HEK293 (cell line): ENCODE results near the gene NTSR2.
A peak's percentile ranks its signal among the peaks of the same experiment; 100 is the strongest.

Experiments used
- CTCF ChIA-PET: fragments of 350-600 bp; formaldehyde crosslinking; extraction: SDS; loops from one replicate; lab custom pipeline; 2021; ENCODE audit warnings: antibody characterized with exemption; lab: Yijun Ruan, JAX
- POLR2A ChIA-PET: fragments of 300-600 bp; formaldehyde crosslinking; extraction: SDS; loops from one replicate; lab custom pipeline; 2020; ENCODE audit warnings: antibody characterized with exemption, inconsistent platforms; lab: Yijun Ruan, JAX
- H3K27ac ChIP-seq: fragments of 200-500 bp; sonication (Bioruptor generic); 2 replicates; pipeline ENCODE4 v1.5.1; 2014; ENCODE audit warnings: low read depth, low read length, control low read depth, inconsistent platforms; ENCODE audit errors: extremely low read depth
- H3K36me3 ChIP-seq, 2 experiments: fragments of 200-500 bp in 1 of 2; sonication (Bioruptor generic) in 1 of 2; 1 replicate in 1 of 2; 2 replicates in 1 of 2; pipeline ENCODE4 v1.5.1; 2014 to 2017; ENCODE audit warnings: inconsistent platforms in 2 of 2, low read length in 2 of 2; ENCODE audit not compliant: control insufficient read depth in 2 of 2, insufficient read depth in 1 of 2
- H3K4me1 ChIP-seq: fragments of 200-500 bp; sonication (Bioruptor generic); 2 replicates; pipeline ENCODE4 v1.5.1; 2014; ENCODE audit warnings: mild to moderate bottlenecking, low read length, inconsistent platforms; ENCODE audit not compliant: control insufficient read depth, insufficient read depth
- H3K4me3 ChIP-seq: 2 replicates; pipeline ENCODE4 v1.5.1; 2011; ENCODE audit warnings: low read depth, mild to moderate bottlenecking, control low read depth, low read length, moderate library complexity
- H3K9me3 ChIP-seq: fragments of 200-500 bp; sonication (Bioruptor generic); 2 replicates; pipeline ENCODE4 v1.5.1; 2014; ENCODE audit warnings: low read depth, low read length, inconsistent platforms; ENCODE audit not compliant: control insufficient read depth, insufficient read depth
- HIC1 ChIP-seq: fragments of 450-650 bp; formaldehyde crosslinking; IDR thresholded peaks from 2 replicates; pipeline ENCODE4 v1.5.1; 2016; ENCODE audit warnings: missing biosample characterization, missing genetic modification characterization
- SALL2 ChIP-seq: fragments of 450-650 bp; formaldehyde crosslinking; IDR thresholded peaks from 2 replicates; pipeline ENCODE4 v1.5.0; 2017; ENCODE audit warnings: missing biosample characterization, mild to moderate bottlenecking, missing genetic modification characterization, borderline replicate concordance
- SCRT2 ChIP-seq: fragments of 450-650 bp; formaldehyde crosslinking; IDR thresholded peaks from 2 replicates; pipeline ENCODE4 v1.5.1; 2016; ENCODE audit warnings: missing biosample characterization, missing genetic modification characterization
- SP3 ChIP-seq: fragments of 450-650 bp; formaldehyde crosslinking; IDR thresholded peaks from 2 replicates; pipeline ENCODE4 v1.5.1; 2016; ENCODE audit warnings: missing biosample characterization, missing genetic modification characterization
- ZBTB17 ChIP-seq: fragments of 450-650 bp; formaldehyde crosslinking; IDR thresholded peaks from 2 replicates; pipeline ENCODE4 v1.5.1; 2016; ENCODE audit warnings: missing biosample characterization, missing genetic modification characterization
- ZBTB21 ChIP-seq: fragments of 450-650 bp; formaldehyde crosslinking; IDR thresholded peaks from 2 replicates; pipeline ENCODE4 v1.5.1; 2017; ENCODE audit warnings: missing biosample characterization, missing genetic modification characterization
- ZIC2 ChIP-seq: fragments of 450-650 bp; formaldehyde crosslinking; IDR thresholded peaks from 2 replicates; pipeline ENCODE4 v1.5.1; 2016; ENCODE audit warnings: missing biosample characterization, missing genetic modification characterization
- ZNF239 ChIP-seq: fragments of 450-650 bp; formaldehyde crosslinking; IDR thresholded peaks from 2 replicates; pipeline ENCODE4 v1.5.1; 2016; ENCODE audit warnings: missing biosample characterization, missing genetic modification characterization
- ZNF248 ChIP-seq: fragments of 450-650 bp; formaldehyde crosslinking; IDR thresholded peaks from 2 replicates; pipeline ENCODE4 v1.5.1; 2017; ENCODE audit warnings: missing biosample characterization, missing genetic modification characterization
- ZNF350 ChIP-seq: fragments of 450-650 bp; formaldehyde crosslinking; IDR thresholded peaks from 2 replicates; pipeline ENCODE4 v1.5.0; 2017; ENCODE audit warnings: missing biosample characterization, mild to moderate bottlenecking, missing genetic modification characterization
- ZNF629 ChIP-seq: fragments of 450-650 bp; formaldehyde crosslinking; IDR thresholded peaks from 2 replicates; pipeline ENCODE4 v1.5.1; 2017; ENCODE audit warnings: missing biosample characterization, missing genetic modification characterization
- ZNF639 ChIP-seq: fragments of 450-650 bp; formaldehyde crosslinking; IDR thresholded peaks from 2 replicates; pipeline ENCODE4 v1.5.1; 2016; ENCODE audit warnings: missing biosample characterization, missing genetic modification characterization
- TF ChIP-seq, protein P1 (sequence below): sonication (generic); formaldehyde crosslinking; IDR thresholded peaks from 2 replicates; pipeline ENCODE4 v1.8.1; 2022; ENCODE audit warnings: mild to moderate bottlenecking, moderate library complexity, missing genetic modification reagents
- TF ChIP-seq, protein P2 (sequence below): fragments of 450-650 bp; formaldehyde crosslinking; IDR thresholded peaks from 2 replicates; pipeline ENCODE4 v1.5.1; 2016; ENCODE audit warnings: missing biosample characterization, missing genetic modification characterization

NTSR2 gene

DNA sequence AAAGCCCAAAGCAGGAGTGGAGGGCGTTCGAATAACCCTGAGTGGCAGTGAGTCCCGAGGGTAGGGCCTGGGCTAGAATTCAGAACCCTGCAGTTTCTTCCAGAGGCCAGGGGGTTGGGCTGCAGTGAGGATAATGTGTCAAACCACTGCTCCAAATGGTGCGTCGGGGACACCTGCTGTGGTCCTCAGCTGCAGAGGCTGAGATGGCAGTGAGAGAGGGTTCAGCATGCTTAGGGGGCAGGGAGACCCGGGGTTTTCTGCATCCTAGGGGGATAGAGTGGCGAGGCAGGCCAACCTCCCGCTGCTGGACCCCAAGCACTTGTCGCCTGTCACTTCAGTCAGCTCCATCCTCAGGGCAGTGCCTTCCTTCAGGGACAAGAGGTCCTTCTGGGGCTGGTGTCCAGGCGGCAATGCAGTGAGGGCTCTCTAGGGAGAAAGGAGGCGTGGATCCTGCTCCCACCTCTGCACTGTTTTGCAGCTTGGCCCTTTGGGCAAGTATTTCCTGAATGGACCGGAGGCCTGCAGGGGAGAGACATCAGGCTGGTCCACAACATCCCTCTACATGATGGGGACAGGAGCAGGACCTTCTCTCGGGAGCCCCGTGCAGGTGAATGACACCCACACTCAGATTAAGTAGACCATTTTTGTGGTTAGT is 8.4 kb upstream of the NTSR2 start:
- no peaks in the 10 kb centered on the region for H3K36me3 ChIP-seq
- ChIA-PET POLR2A (no interaction called here), CTCF (interaction anchor here (0.5 to 3.1 kb wide), 8 partner anchors 10 to 398 kb away, joined by 3 to 11 read pairs (median 4); no protein-coding TSS in a partner anchor)
- no peak overlapping the region for H3K27ac ChIP-seq
- no peaks in the 10 kb centered on the region for H3K4me1 ChIP-seq
- H3K4me3 ChIP-seq, result no peak overlapping the region
- TF ChIP-seq ZIC2, result peak; percentile 92
- TF ChIP-seq ZNF248 (tag by site-specific recombination), result no peak
- TF ChIP-seq SCRT2 (tag by site-specific recombination), result peak; percentile 64
- no peaks in the 10 kb centered on the region for H3K9me3 ChIP-seq

DNA sequence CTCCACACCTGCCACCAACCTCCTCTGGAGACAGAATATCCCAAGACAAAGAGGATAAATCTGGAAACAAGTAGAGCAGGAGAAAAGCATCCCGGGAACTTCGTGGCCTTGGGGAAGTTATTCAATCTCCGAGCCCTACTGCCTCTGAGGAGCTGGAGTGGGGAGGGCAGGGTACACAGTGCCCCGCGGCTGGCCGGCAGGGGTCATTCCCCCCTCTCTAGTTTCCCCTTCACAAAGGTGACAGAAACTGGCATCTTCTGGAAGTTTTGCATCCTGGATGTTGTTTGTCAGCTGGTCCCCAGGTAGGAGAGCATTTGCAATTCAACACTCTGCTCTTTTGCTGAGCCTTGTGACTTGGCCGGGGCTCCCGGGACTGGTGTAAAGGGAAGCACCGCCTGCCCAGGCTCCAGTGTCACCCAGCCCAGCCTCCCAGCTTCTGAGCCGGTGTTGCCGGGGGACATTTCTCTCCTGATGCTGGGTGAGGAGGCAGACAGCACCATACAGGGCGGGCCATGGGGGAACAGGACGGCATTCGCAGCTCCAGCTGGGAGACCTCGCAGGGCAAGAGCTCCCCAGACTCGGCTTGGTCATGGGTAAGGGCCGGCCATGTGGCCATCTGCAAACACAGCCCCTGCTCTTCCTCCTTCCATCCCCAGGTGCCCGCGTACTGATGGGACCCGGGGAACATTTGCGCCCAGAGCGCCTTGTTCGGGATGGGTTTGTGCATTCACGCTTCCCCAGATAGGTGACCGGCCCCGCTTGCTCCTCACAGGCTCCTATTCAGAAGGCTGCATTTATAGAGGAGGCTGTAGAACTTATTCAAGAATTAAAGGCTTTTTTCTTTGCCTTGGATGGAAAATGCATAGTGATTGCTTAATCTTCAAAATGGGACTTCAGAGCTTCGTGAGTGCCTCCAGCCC is 7.4 kb upstream of the NTSR2 start:
- H3K27ac ChIP-seq, result no peak overlapping the region
- TF ChIP-seq ZNF629 (tag by site-specific recombination), result no peak
- TF ChIP-seq ZBTB17 (tag by site-specific recombination), result no peak
- TF ChIP-seq SALL2, result no peak
- no peak for TF ChIP-seq ZBTB21 (tag by site-specific recombination)
- TF ChIP-seq ZNF239 (tag by site-specific recombination), result no peak
- TF ChIP-seq, protein P1, sequence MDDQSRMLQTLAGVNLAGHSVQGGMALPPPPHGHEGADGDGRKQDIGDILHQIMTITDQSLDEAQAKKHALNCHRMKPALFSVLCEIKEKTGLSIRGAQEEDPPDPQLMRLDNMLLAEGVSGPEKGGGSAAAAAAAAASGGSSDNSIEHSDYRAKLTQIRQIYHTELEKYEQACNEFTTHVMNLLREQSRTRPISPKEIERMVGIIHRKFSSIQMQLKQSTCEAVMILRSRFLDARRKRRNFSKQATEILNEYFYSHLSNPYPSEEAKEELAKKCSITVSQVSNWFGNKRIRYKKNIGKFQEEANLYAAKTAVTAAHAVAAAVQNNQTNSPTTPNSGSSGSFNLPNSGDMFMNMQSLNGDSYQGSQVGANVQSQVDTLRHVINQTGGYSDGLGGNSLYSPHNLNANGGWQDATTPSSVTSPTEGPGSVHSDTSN, result no peak
- TF ChIP-seq SP3, result no peak
- no peak for TF ChIP-seq HIC1 (tag by site-specific recombination)
- TF ChIP-seq ZNF639 (tag by site-specific recombination), result no peak
- TF ChIP-seq, protein P2, sequence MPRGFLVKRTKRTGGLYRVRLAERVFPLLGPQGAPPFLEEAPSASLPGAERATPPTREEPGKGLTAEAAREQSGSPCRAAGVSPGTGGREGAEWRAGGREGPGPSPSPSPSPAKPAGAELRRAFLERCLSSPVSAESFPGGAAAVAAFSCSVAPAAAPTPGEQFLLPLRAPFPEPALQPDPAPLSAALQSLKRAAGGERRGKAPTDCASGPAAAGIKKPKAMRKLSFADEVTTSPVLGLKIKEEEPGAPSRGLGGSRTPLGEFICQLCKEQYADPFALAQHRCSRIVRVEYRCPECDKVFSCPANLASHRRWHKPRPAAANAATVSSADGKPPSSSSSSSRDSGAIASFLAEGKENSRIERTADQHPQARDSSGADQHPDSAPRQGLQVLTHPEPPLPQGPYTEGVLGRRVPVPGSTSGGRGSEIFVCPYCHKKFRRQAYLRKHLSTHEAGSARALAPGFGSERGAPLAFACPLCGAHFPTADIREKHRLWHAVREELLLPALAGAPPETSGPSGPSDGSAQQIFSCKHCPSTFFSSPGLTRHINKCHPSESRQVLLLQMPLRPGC (tag by site-specific recombination), result no peak
- TF ChIP-seq ZNF350 (tag by site-specific recombination), result no peak
- no peaks in the 10 kb centered on the region for H3K9me3 ChIP-seq
- ChIA-PET CTCF (interaction anchor here (0.6 to 3.1 kb wide), 6 partner anchors 11 to 198 kb away, joined by 3 to 11 read pairs (median 4); no protein-coding TSS in a partner anchor), POLR2A (no interaction called here)
- H3K4me3 ChIP-seq, result no peak overlapping the region
- no peaks in the 10 kb centered on the region for H3K36me3 ChIP-seq
- H3K4me1 ChIP-seq, result no peaks in the 10 kb centered on the region
